HepG2 (cell line): ENCODE data around the gene PRR29. TPM values are rescaled to one million over a fixed set of nuclear protein-coding genes. Genes with fewer than 3 reads are reported as not detected.
"Not testable (repeated sequence)": the region's sequence is repeated elsewhere in the genome, so short reads cannot be mapped to it uniquely, and the experiment has no call there.

ENCODE experiments used
- ATAC-seq: fragments of 200-7000 bp; cut with Tn5 transposase; 3 replicates; pipeline ENCODE4 v1.9.1; 2020; ENCODE audit warnings: mild to moderate bottlenecking, moderate library complexity
- BruUV-seq: library from RNA; stranded (reverse); fragments of 400-500 nt; replicated peaks from 2 replicates; lab custom pipeline; 2021; lab: Mats Ljungman, UMichigan
- CTCF ChIA-PET: fragments of 300-600 bp; formaldehyde crosslinking; extraction: SDS; loops from one replicate; lab custom pipeline; 2021; ENCODE audit warnings: low total read pairs, inconsistent platforms, low intra/inter-chr PET ratio; lab: Yijun Ruan, JAX
- POLR2A ChIA-PET: fragments of 350-600 bp; sonication (Branson Sonifier 250); formaldehyde crosslinking; loops from one replicate; lab custom pipeline; 2020; ENCODE audit warnings: antibody characterized with exemption, inconsistent platforms; lab: Yijun Ruan, JAX
- DNase-seq: peaks from one replicate; pipeline ENCODE4 v3.0.0-alpha.2; 2015; ENCODE audit warnings: low spot score
- FAIRE-seq: peaks from 3 replicates; lab custom pipeline; 2011; peaks lifted over from hg19 to GRCh38; lab: Jason Lieb, UNC
- H2AFZ ChIP-seq: one replicate; pipeline ENCODE4 v1.6.1; 2011; ENCODE audit warnings: low read length, inconsistent platforms
- H3K27ac ChIP-seq: fragments of 300-600 bp; 3 replicates; pipeline ENCODE4 v1.8.0; 2011; ENCODE audit warnings: mixed run types, mild to moderate bottlenecking, mixed read lengths, low read length, inconsistent platforms; ENCODE audit not compliant: insufficient read depth; ENCODE audit errors: extremely low read length
- H3K27me3 ChIP-seq, 2 experiments: fragments of 200-600 bp in 1 of 2; 2 replicates in 1 of 2; 3 replicates in 1 of 2; pipeline versions ENCODE4 v1.6.0 to v1.8.0; 2011; ENCODE audit warnings: low read length in 2 of 2, mild to moderate bottlenecking in 2 of 2, moderate library complexity in 2 of 2, inconsistent platforms in 1 of 2; ENCODE audit not compliant: insufficient read depth in 2 of 2, control insufficient read depth in 1 of 2
- H3K36me3 ChIP-seq, 2 experiments: fragments of 200-600 bp in 1 of 2; replicated peaks in 1 of 2; 2 replicates in 1 of 2; 3 replicates in 1 of 2; pipeline versions ENCODE4 v1.5.1 to v1.8.0; 2011; ENCODE audit warnings: low read length in 2 of 2, inconsistent platforms in 1 of 2; ENCODE audit not compliant: insufficient read depth in 2 of 2, control insufficient read depth in 1 of 2
- H3K4me1 ChIP-seq: 2 replicates; pipeline ENCODE4 v1.5.1; 2012; ENCODE audit warnings: low read length, inconsistent platforms; ENCODE audit not compliant: insufficient read depth
- H3K4me2 ChIP-seq: 2 replicates; pipeline ENCODE4 v1.6.0; 2011; ENCODE audit warnings: low read depth, low read length, inconsistent platforms
- H3K4me3 ChIP-seq, 3 experiments: fragments of 200-600 bp in 1 of 3; sonication (generic), shearing (Covaris generic) in 1 of 3; replicated peaks in 1 of 3; 2 replicates each; pipeline ENCODE4 v1.5.1; 2011 to 2016; ENCODE audit warnings: low read length in 3 of 3, inconsistent platforms in 2 of 3, low read depth in 2 of 3, mild to moderate bottlenecking in 2 of 3, control low read depth in 1 of 3, mixed read lengths in 1 of 3; ENCODE audit not compliant: insufficient read depth in 1 of 3
- H3K79me2 ChIP-seq: one replicate; pipeline ENCODE4 v1.6.1; 2011; ENCODE audit warnings: low read length, inconsistent platforms; ENCODE audit not compliant: insufficient read depth
- H3K9ac ChIP-seq: 2 replicates; pipeline ENCODE4 v1.6.0; 2011; ENCODE audit warnings: mild to moderate bottlenecking, low read depth, low read length, inconsistent platforms; ENCODE audit not compliant: insufficient read depth
- H3K9me3 ChIP-seq: 2 replicates; pipeline ENCODE4 v1.5.1; 2012; ENCODE audit warnings: mild to moderate bottlenecking, low read length
- H4K20me1 ChIP-seq: 2 replicates; pipeline ENCODE4 v1.6.0; 2011; ENCODE audit warnings: inconsistent platforms, mild to moderate bottlenecking, low read length, moderate library complexity; ENCODE audit not compliant: insufficient read depth
- ARNT2 ChIP-seq: sonication (generic); formaldehyde crosslinking; IDR thresholded peaks from 2 replicates; pipeline ENCODE4 v1.8.0; 2022; ENCODE audit warnings: mild to moderate bottlenecking, low read depth, missing genetic modification reagents, moderate library complexity
- CAMTA2 ChIP-seq: sonication (generic); formaldehyde crosslinking; IDR thresholded peaks from 2 replicates; pipeline ENCODE4 v1.4.0; 2020; ENCODE audit warnings: mild to moderate bottlenecking, missing genetic modification reagents, borderline replicate concordance
- ESRRA ChIP-seq: sonication (generic); formaldehyde crosslinking; IDR thresholded peaks from 2 replicates; pipeline ENCODE4 v1.5.1; 2020; ENCODE audit warnings: mild to moderate bottlenecking, low read depth, missing genetic modification reagents
- KDM5A ChIP-seq: fragments of 200-600 bp; sonication (generic); IDR thresholded peaks from 2 replicates; pipeline ENCODE4 v1.7.0; 2018; ENCODE audit warnings: antibody characterized with exemption, mild to moderate bottlenecking, low read length, borderline replicate concordance
- KLF13 ChIP-seq: sonication (generic); formaldehyde crosslinking; IDR thresholded peaks from 2 replicates; pipeline ENCODE4 v1.4.0; 2020; ENCODE audit warnings: mild to moderate bottlenecking, missing genetic modification reagents
- MED1 ChIP-seq: sonication (generic); formaldehyde crosslinking; IDR thresholded peaks from 2 replicates; pipeline ENCODE4 v1.4.0; 2020; ENCODE audit warnings: missing genetic modification reagents
- MYNN ChIP-seq: sonication (generic); formaldehyde crosslinking; IDR thresholded peaks from 2 replicates; pipeline ENCODE4 v1.4.0; 2020; ENCODE audit warnings: mild to moderate bottlenecking, low read depth, missing genetic modification reagents
- RBAK ChIP-seq: sonication (generic); formaldehyde crosslinking; IDR thresholded peaks from 2 replicates; pipeline ENCODE4 v1.5.1; 2020; ENCODE audit warnings: mild to moderate bottlenecking, missing genetic modification reagents
- RBFOX2 ChIP-seq: fragments of 200-400 bp; formaldehyde crosslinking; IDR thresholded peaks from 2 replicates; pipeline ENCODE4 v1.6.1; 2017; ENCODE audit warnings: low read depth, mild to moderate bottlenecking, low read length
- TBL1XR1 ChIP-seq: fragments of 150-350 bp; IDR thresholded peaks from 2 replicates; pipeline ENCODE4 v1.6.1; 2014; ENCODE audit warnings: borderline replicate concordance, low read length; ENCODE audit not compliant: partially characterized antibody
- TEAD3 ChIP-seq: optimal IDR thresholded peaks from 2 replicates; pipeline ENCODE3; 2016; ENCODE audit warnings: borderline replicate concordance
- ZC3H13 ChIP-seq: sonication (generic); formaldehyde crosslinking; IDR thresholded peaks from 2 replicates; pipeline ENCODE4 v1.8.1; 2023; ENCODE audit warnings: mild to moderate bottlenecking, missing genetic modification reagents, moderate library complexity
- ZIK1 ChIP-seq: sonication (generic); formaldehyde crosslinking; IDR thresholded peaks from 2 replicates; pipeline ENCODE4 v1.5.0; 2020; ENCODE audit warnings: mild to moderate bottlenecking, low read depth, missing genetic modification reagents, borderline replicate concordance
- ZNF121 ChIP-seq: sonication (generic); formaldehyde crosslinking; IDR thresholded peaks from 2 replicates; pipeline ENCODE4 v1.5.0; 2020; ENCODE audit warnings: mild to moderate bottlenecking, missing genetic modification reagents
- ZNF550 ChIP-seq: sonication (generic); formaldehyde crosslinking; IDR thresholded peaks from 2 replicates; pipeline ENCODE4 v1.4.0; 2020; ENCODE audit warnings: mild to moderate bottlenecking, missing genetic modification reagents, borderline replicate concordance
- ZNF761 ChIP-seq: sonication (generic); formaldehyde crosslinking; conservative IDR thresholded peaks from 2 replicates; pipeline ENCODE4 v1.4.0; 2020; ENCODE audit warnings: mild to moderate bottlenecking, missing genetic modification reagents
- ZNF792 ChIP-seq: IDR thresholded peaks from 2 replicates; pipeline ENCODE4 v1.6.1; 2016
- ZSCAN30 ChIP-seq: sonication (generic); formaldehyde crosslinking; IDR thresholded peaks from 2 replicates; pipeline ENCODE4 v1.5.0; 2020; ENCODE audit warnings: mild to moderate bottlenecking, missing genetic modification reagents
- WGBS: methylation state at CpG from one replicate; pipeline ENCODE4 v1.1.6; 2017; ENCODE audit warnings: low lambda C conversion rate; 5-methylcytosine and 5-hydroxymethylcytosine counted together
- in situ Hi-C: cut with HindIII; loops from 2 replicates; pipeline ENCODE4 v1.10.0; 2017; ENCODE audit warnings: low pct_unique_long_range_greater_than_20kb; ENCODE audit not compliant: extremely low pct_ligation_motif_present
- intact Hi-C: fragments of 100-400 bp; cut with micrococcal nuclease; formaldehyde crosslinking; loops from one replicate; pipeline ENCODE4 v1.10.0; 2022; ENCODE audit not compliant: unreplicated experiment
- polyA plus RNA-seq, 8 experiments: library from polyadenylated mRNA; depleted of rRNA in 3 of 8; stranded (reverse) in 7 of 8; unstranded in 1 of 8; fragments of >200 nt; fragmentation: Illumina TruSeq in 4 of 8; extraction: Trizol in 4 of 8; gene quantifications; 2 replicates each; pipeline versions ENCODE4 v1.2.1 to v1.2.3, GENCODE V29; 2011 to 2016; ENCODE audit warnings: low read depth in 4 of 8, missing spikeins in 1 of 8, mixed read lengths in 1 of 8; ENCODE audit not compliant: insufficient read depth in 1 of 8
- total RNA-seq, 5 experiments: library from RNA; depleted of rRNA; stranded (reverse); fragments of >200 nt; fragmentation: Illumina TruSeq; extraction: Trizol; gene quantifications; 2 replicates each; pipeline ENCODE4 v1.2.3, GENCODE V29; 2016; ENCODE audit warnings: low read depth in 1 of 5

Gene PRR29
- total and polyA plus RNA-seq, 2 of the 13 experiments (the other 11 are each of a cell fraction or from before 2014, with no cell fraction given): 0.07 to 0.20 TPM

GRCh38 chr17:63976702-63977101 is 21.4 kb upstream of the PRR29 start (continued):
- no peak for TF ChIP-seq ZIK1 (CRISPR knock-in tag)
- TF ChIP-seq ZNF550 (CRISPR knock-in tag): no peak
- no peak for TF ChIP-seq MED1
- TF ChIP-seq, all 625 proteins: peak for 0

GRCh38 chr17:63978272-63979200 is 19.6 kb upstream of the PRR29 start:
- ChIA-PET CTCF (no interaction called here), POLR2A (no interaction called here)
- Histone ChIP-seq H3K27ac (no peak overlapping the region), H3K9me3 (peaks cover 8% of the 10 kb centered on the region), H3K4me3 (no peak overlapping the region), H2AFZ (no peak overlapping the region), H3K79me2 (no peaks in the 10 kb centered on the region), H3K4me2 (no peak overlapping the region), H3K27me3 (peaks cover 13 to 58% of the 10 kb centered on the region in 2 experiments; a peak in 3 of 5 replicates), H3K9ac (no peak overlapping the region), H3K4me1 (peaks cover 23% of the 10 kb centered on the region), H4K20me1 (no peaks in the 10 kb centered on the region)
- in situ Hi-C loops (no loop called here), intact Hi-C loops (no loop called here)
- 23% methylated on average over 13 of the region's 13 CpGs for WGBS
- FAIRE-seq (no peak), DNase-seq (no peak), ATAC-seq (no peak)
- no TSS peak for BruUV-seq
- no peak for TF ChIP-seq ZC3H13 (CRISPR knock-in tag)
- TF ChIP-seq ZNF792: no peak
- no peak for TF ChIP-seq KDM5A
- no peak for TF ChIP-seq MYNN (CRISPR knock-in tag)
- no peak for TF ChIP-seq ZSCAN30 (CRISPR knock-in tag)
- TF ChIP-seq ZNF121 (CRISPR knock-in tag): no peak
- no peak for TF ChIP-seq ARNT2 (CRISPR knock-in tag)
- TF ChIP-seq RBFOX2: no peak
- no peak for TF ChIP-seq TEAD3 (CRISPR knock-in tag)
- TF ChIP-seq TBL1XR1: no peak
- no peak for TF ChIP-seq ZNF761 (CRISPR knock-in tag)
- no peak for TF ChIP-seq KLF13 (CRISPR knock-in tag)
- no peak for TF ChIP-seq CAMTA2
- no peak for TF ChIP-seq RBAK (CRISPR knock-in tag)
- no peak for TF ChIP-seq ESRRA (CRISPR knock-in tag)
- TF ChIP-seq, all 625 proteins: peak for 0
- H3K36me3 ChIP-seq: no peaks in the 10 kb centered on the region

GRCh38 chr17:63982641-63983040 is 15.5 kb upstream of the PRR29 start:
- ATAC-seq, H3K27ac ChIP-seq, H2AFZ ChIP-seq, H4K20me1 ChIP-seq, in situ Hi-C loops, CTCF ChIA-PET, DNase-seq, intact Hi-C loops, H3K4me2 ChIP-seq, FAIRE-seq, H3K9ac ChIP-seq, POLR2A ChIA-PET, BruUV-seq, H3K4me3 ChIP-seq, H3K79me2 ChIP-seq, H3K36me3 ChIP-seq, H3K9me3 ChIP-seq: not testable (repeated sequence)
- Histone ChIP-seq H3K4me1 (peaks cover 36% of the 10 kb centered on the region), H3K27me3 (peaks cover 10 to 40% of the 10 kb centered on the region in 2 experiments; a peak in 3 of 5 replicates)
- 82% methylated on average over 2 of the region's 2 CpGs for WGBS
